ENCODE measurements around the gene CDH16.

DNA sequence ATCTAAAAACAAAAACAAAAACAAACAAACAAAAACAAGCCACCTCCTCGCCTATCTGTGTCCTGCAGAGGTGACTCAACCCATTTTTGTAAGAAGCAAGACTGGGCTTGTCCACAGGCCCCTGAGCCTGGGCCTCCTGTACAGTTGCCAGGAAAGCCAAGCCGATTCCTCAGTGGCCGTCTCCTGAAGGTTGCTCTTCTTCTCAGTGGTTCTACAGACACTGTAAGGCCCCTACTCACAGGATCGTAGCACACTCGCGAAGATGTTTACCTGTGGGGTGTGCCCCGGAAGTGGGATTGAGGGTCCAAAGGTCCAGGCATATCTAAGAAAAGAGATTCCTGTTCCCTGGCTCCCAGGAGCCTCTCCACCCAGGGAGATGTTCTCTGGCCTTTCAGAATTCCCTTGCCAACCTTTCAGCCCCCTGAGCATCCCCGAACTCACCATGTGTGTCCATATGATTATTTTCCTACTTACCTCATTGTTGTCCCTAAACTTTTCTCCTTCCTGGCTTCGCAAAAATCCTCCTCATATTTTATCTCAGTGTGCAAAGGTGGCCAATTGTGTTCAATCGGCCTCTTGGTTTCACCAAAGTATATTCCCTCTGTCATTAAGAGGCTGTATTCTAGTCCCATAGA is 34.9 kb upstream of the CDH16 start:
- TF ChIP-seq, protein P1, sequence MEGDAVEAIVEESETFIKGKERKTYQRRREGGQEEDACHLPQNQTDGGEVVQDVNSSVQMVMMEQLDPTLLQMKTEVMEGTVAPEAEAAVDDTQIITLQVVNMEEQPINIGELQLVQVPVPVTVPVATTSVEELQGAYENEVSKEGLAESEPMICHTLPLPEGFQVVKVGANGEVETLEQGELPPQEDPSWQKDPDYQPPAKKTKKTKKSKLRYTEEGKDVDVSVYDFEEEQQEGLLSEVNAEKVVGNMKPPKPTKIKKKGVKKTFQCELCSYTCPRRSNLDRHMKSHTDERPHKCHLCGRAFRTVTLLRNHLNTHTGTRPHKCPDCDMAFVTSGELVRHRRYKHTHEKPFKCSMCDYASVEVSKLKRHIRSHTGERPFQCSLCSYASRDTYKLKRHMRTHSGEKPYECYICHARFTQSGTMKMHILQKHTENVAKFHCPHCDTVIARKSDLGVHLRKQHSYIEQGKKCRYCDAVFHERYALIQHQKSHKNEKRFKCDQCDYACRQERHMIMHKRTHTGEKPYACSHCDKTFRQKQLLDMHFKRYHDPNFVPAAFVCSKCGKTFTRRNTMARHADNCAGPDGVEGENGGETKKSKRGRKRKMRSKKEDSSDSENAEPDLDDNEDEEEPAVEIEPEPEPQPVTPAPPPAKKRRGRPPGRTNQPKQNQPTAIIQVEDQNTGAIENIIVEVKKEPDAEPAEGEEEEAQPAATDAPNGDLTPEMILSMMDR (IDR thresholded peaks at IDR 0.05; ENCODE audit: poor library complexity): no peak
- TF ChIP-seq EZH2 (IDR thresholded peaks at IDR 0.05; ENCODE audit: borderline replicate concordance): no peak

All from hepatocyte (in vitro differentiated cells).